Measurements from ENCODE around the gene NPAS3. TPM values are rescaled to one million over a fixed set of nuclear protein-coding genes. Genes with fewer than 3 reads are reported as not detected.

The NPAS3 gene
- total and polyA plus RNA-seq, 4 experiments from 2014 or later = not detected

DNA sequence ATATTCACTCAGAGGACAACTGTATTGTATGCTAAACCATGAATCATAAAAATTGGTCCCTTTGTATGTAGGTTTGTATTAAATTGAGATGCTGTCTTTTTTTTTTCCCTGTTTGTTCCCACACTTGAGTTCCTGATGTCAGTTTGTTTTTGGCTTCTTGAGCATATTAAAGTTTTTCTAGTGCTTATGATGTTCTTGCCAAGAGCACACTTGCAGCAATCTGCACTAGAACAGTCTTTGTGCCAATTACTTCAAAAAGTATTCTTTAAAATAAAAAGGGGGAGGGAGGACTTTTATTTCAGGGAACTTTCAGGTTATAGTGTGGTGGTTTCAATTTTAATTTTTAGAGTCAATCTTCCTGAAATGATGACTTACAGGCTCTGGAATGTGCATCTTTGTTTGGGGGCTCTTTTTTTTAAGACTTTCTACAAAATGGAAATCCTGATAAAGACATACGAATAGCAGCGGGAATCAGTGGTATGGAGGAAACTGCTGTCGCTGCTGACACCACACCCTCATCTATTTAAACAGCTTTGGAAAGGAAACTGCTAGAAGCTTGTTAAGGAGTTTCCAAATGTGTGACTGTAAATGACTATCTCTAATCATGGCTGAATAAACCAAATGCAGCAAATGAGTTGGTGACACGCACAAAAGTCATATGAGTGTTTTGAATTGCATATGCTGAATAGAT, 823.6 kb downstream of the NPAS3 start:
- intact Hi-C loops (cut with micrococcal nuclease) = no loop called here
- H3K9me3 ChIP-seq (ENCODE audit: control insufficient read depth in 1 of 2, low read length in 2 of 2) = no peaks in the 10 kb centered on the region
- DNase-seq = no peak
- H3K4me3 Mint-ChIP-seq = no peak overlapping the region
- peaks cover 0 to 4% (median 0%) of the 10 kb centered on the region in 8 donors for H3K9me3 Mint-ChIP-seq
- H3K36me3 Mint-ChIP-seq = no peaks in the 10 kb centered on the region
- no peaks in the 10 kb centered on the region for H3K4me1 Mint-ChIP-seq
- H3K27ac ChIP-seq (ENCODE audit: low read depth, low read length) = no peak overlapping the region
- ChIA-PET POLR2A (ENCODE audit: partially characterized antibody) (no interaction called here), CTCF (ENCODE audit: partially characterized antibody) (no interaction called here)
- H3K4me3 ChIP-seq (ENCODE audit: low read length in 2 of 2) = no peak overlapping the region
- H3K36me3 ChIP-seq (ENCODE audit: insufficient read depth, low read length) = no peaks in the 10 kb centered on the region
- H3K27me3 Mint-ChIP-seq = peaks cover 4 to 8% of the 10 kb centered on the region in 2 donors
- H3K27ac Mint-ChIP-seq = no peak overlapping the region
- H3K27me3 ChIP-seq (ENCODE audit: insufficient read depth, low read length) = no peaks in the 10 kb centered on the region
- no peaks in the 10 kb centered on the region for H3K4me1 ChIP-seq (ENCODE audit: insufficient read depth, low read length)

DNA sequence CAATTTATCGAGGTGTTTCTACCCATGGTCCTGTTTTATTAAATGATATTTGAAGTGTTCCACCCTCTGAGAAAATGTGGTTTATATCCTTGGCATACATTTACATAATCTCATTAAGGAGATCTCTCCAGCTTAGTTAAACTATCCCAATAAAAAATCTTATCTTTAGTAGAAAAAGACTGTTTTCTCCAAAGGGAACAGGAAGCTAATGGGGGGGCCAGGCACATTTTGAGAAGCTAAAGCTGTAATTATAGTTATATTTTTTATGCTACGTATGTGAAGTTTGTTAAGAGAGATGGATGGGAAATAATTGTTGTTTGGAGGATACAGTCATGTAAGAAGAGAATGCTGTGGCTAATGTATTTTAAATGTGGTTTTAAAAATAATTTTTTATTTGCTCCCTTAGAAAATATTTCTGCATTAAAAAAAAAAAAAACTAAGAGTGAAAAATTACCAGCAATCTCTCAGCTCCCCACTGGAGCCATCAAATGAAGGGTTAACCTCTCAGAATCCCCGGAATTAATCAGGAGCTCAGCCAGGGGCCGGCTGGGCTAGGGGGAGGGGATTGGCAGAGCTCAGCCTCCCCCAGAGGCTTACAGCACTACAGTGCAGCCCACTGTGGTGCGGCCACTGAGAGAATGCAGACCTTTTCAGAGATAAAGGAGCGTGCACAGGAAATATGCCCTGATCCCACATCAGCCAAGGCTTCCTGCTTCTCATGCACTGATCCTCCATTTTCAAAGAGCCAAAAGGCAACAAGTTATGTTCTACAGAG, 826.4 kb downstream of the NPAS3 start:
- Histone ChIP-seq H3K36me3 (ENCODE audit: insufficient read depth, low read length) (no peaks in the 10 kb centered on the region), H3K4me3 (ENCODE audit: low read length in 2 of 2) (no peak overlapping the region), H3K27ac (ENCODE audit: low read depth, low read length) (no peak overlapping the region), H3K27me3 (ENCODE audit: insufficient read depth, low read length) (no peaks in the 10 kb centered on the region), H3K9me3 (ENCODE audit: control insufficient read depth in 1 of 2, low read length in 2 of 2) (no peaks in the 10 kb centered on the region), H3K4me1 (ENCODE audit: insufficient read depth, low read length) (no peaks in the 10 kb centered on the region)
- H3K9me3 Mint-ChIP-seq = peaks cover 0 to under 1% (median 0%) of the 10 kb centered on the region in 8 donors
- no peaks in the 10 kb centered on the region for H3K4me1 Mint-ChIP-seq
- intact Hi-C loops (cut with micrococcal nuclease) = no loop called here
- no peaks in the 10 kb centered on the region for H3K36me3 Mint-ChIP-seq
- H3K27ac Mint-ChIP-seq = no peak overlapping the region
- POLR2A ChIA-PET (ENCODE audit: partially characterized antibody) = no interaction called here
- no peak for DNase-seq
- H3K4me3 Mint-ChIP-seq = no peak overlapping the region
- CTCF ChIA-PET (ENCODE audit: partially characterized antibody) = interaction anchor here (1.0 kb wide), 1 partner anchor 27 kb away, joined by 3 read pairs; no protein-coding TSS in a partner anchor
- H3K27me3 Mint-ChIP-seq = peaks cover 7 to 8% of the 10 kb centered on the region in 2 donors

DNA sequence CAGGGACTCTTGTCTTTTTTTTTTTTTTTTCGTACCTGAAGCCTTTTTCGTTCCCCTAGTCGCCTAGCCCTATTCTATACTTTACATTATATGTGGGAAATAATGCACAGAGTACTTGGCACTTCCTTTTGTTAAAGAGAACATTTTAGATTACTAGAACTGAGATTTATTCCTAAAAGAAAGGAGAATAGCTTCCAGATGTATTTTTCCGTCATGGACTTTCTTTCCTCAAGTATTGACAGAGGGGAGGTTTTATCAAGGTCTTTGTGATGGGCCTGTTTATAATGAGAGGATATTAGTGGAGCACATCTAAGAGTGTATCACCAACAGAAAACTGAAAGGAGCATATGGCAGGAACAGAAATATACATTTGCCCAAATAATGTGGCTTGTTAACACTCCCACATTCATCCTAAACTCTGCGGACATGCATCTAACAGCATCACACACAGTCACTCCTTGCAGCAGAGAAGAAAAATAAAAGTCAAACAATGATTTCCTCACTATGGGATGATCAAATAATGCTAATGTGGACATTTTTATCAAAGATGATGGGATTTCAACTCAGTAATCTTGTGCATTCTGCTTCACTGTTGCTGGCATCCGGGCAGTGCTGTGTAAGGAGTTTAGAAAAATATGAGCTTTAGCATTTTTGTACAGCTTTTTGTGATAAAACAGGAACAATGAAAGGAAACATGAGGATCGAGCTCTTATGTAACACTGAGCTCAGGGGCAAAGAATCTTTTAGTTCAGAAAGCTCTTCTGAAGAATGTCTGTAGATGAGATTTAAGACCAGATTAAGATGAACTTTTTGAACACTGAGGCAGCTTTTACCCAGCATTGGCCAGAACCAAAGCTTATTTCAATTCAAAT, 829.1 kb downstream of the NPAS3 start:
- Mint-ChIP-seq H3K4me3 (no peak overlapping the region), H3K27me3 (peaks cover 4 to 7% of the 10 kb centered on the region in 2 donors), H3K36me3 (no peaks in the 10 kb centered on the region), H3K27ac (no peak overlapping the region), H3K4me1 (no peaks in the 10 kb centered on the region), H3K9me3 (no peaks in the 10 kb centered on the region)
- Histone ChIP-seq H3K27ac (ENCODE audit: low read depth, low read length) (no peak overlapping the region), H3K9me3 (ENCODE audit: control insufficient read depth in 1 of 2, low read length in 2 of 2) (no peaks in the 10 kb centered on the region), H3K36me3 (ENCODE audit: insufficient read depth, low read length) (no peaks in the 10 kb centered on the region), H3K27me3 (ENCODE audit: insufficient read depth, low read length) (no peaks in the 10 kb centered on the region), H3K4me3 (ENCODE audit: low read length in 2 of 2) (no peak overlapping the region), H3K4me1 (ENCODE audit: insufficient read depth, low read length) (no peaks in the 10 kb centered on the region)
- ChIA-PET CTCF (ENCODE audit: partially characterized antibody) (interaction anchor here (3.3 kb wide), 1 partner anchor 25 kb away, joined by 12 read pairs; no protein-coding TSS in a partner anchor), POLR2A (ENCODE audit: partially characterized antibody) (no interaction called here)
- no peak for DNase-seq
- intact Hi-C loops (cut with micrococcal nuclease) = no loop called here

DNA sequence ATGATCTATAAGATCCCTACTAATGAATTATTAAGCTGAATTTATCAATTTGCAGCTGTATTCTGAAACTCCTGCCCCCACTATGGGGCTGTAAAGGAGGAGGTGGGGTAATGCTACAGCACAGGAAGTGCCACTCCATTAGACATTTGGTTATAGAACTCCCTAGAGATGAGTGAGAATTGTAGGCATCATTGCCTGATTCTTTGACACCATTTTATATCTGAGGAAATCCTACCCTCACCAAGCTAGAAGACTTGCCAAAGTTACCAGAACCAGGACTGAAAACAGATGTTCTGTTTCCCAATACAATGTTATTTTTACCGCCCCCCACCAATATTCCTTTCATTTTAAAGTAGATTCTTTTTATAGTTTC, 829.8 kb downstream of the NPAS3 start:
- no peak overlapping the region for H3K27ac ChIP-seq (ENCODE audit: low read depth, low read length)
- Mint-ChIP-seq H3K4me1 (no peaks in the 10 kb centered on the region), H3K27ac (no peak overlapping the region), H3K4me3 (no peak overlapping the region), H3K9me3 (no peaks in the 10 kb centered on the region), H3K36me3 (no peaks in the 10 kb centered on the region), H3K27me3 (peaks cover 4 to 7% of the 10 kb centered on the region in 2 donors)
- POLR2A ChIA-PET (ENCODE audit: partially characterized antibody) = no interaction called here
- H3K4me1 ChIP-seq (ENCODE audit: insufficient read depth, low read length) = no peaks in the 10 kb centered on the region
- intact Hi-C loops (cut with micrococcal nuclease) = no loop called here
- no peaks in the 10 kb centered on the region for H3K27me3 ChIP-seq (ENCODE audit: insufficient read depth, low read length)
- H3K9me3 ChIP-seq (ENCODE audit: control insufficient read depth in 1 of 2, low read length in 2 of 2) = no peaks in the 10 kb centered on the region
- no peak overlapping the region for H3K4me3 ChIP-seq (ENCODE audit: low read length in 2 of 2)
- H3K36me3 ChIP-seq (ENCODE audit: insufficient read depth, low read length) = no peaks in the 10 kb centered on the region
- CTCF ChIA-PET (ENCODE audit: partially characterized antibody) = interaction anchor here (3.3 kb wide), 1 partner anchor 24 kb away, joined by 12 read pairs; no protein-coding TSS in a partner anchor
- DNase-seq = no peak

DNA sequence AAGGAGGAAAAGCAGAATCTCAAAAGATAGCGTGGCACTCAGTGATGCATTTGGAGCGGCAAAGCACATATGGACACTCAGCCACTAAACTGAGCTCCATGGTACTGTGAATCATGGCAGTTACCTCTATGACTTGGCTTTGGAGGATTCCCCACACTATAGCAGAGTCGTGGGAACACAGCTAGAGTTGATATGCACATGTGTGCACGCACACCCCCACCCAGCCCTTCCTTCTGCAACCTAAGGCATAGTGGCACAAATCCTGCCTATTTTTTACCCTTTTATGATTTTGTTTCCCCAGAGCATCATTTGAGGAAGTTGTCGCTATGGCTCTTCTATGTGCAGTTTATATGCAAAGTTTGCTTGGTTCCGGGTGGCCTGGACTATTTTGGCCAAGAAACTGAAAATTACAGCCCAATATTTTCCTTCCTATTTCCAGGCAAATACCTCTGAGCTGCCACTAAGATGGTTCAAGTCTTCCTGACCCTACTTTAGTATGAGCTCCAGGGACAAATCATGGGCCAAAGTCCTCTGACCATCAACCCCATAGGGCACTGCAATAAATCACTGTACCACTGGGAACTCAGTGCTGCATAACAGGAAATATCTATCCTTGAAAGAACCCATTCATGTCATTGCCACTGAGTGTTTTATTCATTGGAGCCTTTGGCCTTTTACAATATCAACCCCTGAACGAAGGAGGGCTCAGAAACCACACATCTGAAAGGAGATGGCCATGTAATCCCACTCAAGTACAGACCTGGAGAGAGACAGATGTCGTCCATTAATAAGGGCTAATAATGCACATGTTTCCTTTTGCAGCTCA, 834.7 kb downstream of the NPAS3 start:
- Histone ChIP-seq H3K4me3 (ENCODE audit: low read length in 2 of 2) (no peak overlapping the region), H3K9me3 (ENCODE audit: control insufficient read depth in 1 of 2, low read length in 2 of 2) (no peaks in the 10 kb centered on the region), H3K27me3 (ENCODE audit: insufficient read depth, low read length) (no peaks in the 10 kb centered on the region), H3K4me1 (ENCODE audit: insufficient read depth, low read length) (no peaks in the 10 kb centered on the region), H3K36me3 (ENCODE audit: insufficient read depth, low read length) (no peaks in the 10 kb centered on the region), H3K27ac (ENCODE audit: low read depth, low read length) (no peak overlapping the region)
- intact Hi-C loops (cut with micrococcal nuclease) = no loop called here
- no peaks in the 10 kb centered on the region for H3K36me3 Mint-ChIP-seq
- peaks cover 2% of the 10 kb centered on the region in 2 donors for H3K27me3 Mint-ChIP-seq
- no peaks in the 10 kb centered on the region for H3K4me1 Mint-ChIP-seq
- peaks cover 0 to 2% (median 0%) of the 10 kb centered on the region in 8 donors for H3K9me3 Mint-ChIP-seq
- H3K4me3 Mint-ChIP-seq = no peak overlapping the region
- POLR2A ChIA-PET (ENCODE audit: partially characterized antibody) = no interaction called here
- no peak for DNase-seq
- CTCF ChIA-PET (ENCODE audit: partially characterized antibody) = interaction anchor here (7.5 kb wide), 1 partner anchor 19 kb away, joined by 40 read pairs; no protein-coding TSS in a partner anchor
- H3K27ac Mint-ChIP-seq = no peak overlapping the region

DNA sequence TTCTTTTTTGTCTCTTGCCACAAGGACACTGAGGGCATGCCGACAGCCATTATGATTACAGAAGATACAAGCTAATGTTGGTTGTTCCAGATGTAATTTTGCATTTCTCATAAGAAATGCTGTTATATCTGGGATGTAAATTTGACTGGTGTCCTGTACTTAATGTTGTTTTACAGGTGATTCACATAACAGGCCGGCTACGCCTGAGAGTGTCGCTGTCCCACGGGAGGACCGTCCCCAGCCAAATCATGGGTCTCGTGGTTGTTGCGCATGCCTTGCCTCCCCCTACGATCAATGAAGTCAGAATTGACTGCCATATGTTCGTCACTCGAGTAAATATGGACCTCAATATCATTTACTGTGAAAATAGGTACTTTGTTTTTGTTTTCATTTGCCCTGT, 835.5 kb downstream of the NPAS3 start:
- CTCF ChIA-PET (ENCODE audit: partially characterized antibody) = interaction anchor here (7.5 kb wide), 1 partner anchor 18 kb away, joined by 40 read pairs; no protein-coding TSS in a partner anchor
- POLR2A ChIA-PET (ENCODE audit: partially characterized antibody) = no interaction called here

More for the DNA sequence above, 835.5 kb downstream of the NPAS3 start:
- Mint-ChIP-seq H3K27ac (no peak overlapping the region), H3K9me3 (peaks cover 0 to 2% (median 0%) of the 10 kb centered on the region in 8 donors), H3K27me3 (peaks cover 2% of the 10 kb centered on the region in 2 donors), H3K4me3 (no peak overlapping the region), H3K4me1 (no peaks in the 10 kb centered on the region), H3K36me3 (no peaks in the 10 kb centered on the region)
- H3K36me3 ChIP-seq (ENCODE audit: insufficient read depth, low read length) = no peaks in the 10 kb centered on the region
- no peaks in the 10 kb centered on the region for H3K27me3 ChIP-seq (ENCODE audit: insufficient read depth, low read length)
- H3K4me1 ChIP-seq (ENCODE audit: insufficient read depth, low read length) = no peaks in the 10 kb centered on the region
- no peaks in the 10 kb centered on the region for H3K9me3 ChIP-seq (ENCODE audit: control insufficient read depth in 1 of 2, low read length in 2 of 2)
- H3K4me3 ChIP-seq (ENCODE audit: low read length in 2 of 2) = no peak overlapping the region
- DNase-seq = no peak
- intact Hi-C loops (cut with micrococcal nuclease) = no loop called here
- no peak overlapping the region for H3K27ac ChIP-seq (ENCODE audit: low read depth, low read length)

Data from CD4-positive, alpha-beta memory T cell (primary cell).